HepG2 (cell line): ENCODE measurements around the gene C1QTNF5. TPM values are rescaled to one million over a fixed set of nuclear protein-coding genes. Genes with fewer than 3 reads are reported as not detected.

Experiments
- GATAD1 ChIP-seq: IDR thresholded peaks from 2 replicates; pipeline ENCODE4 v1.6.1; 2016; ENCODE audit warnings: missing genetic modification reagents, missing compliant biosample characterization
- HHEX ChIP-seq: IDR thresholded peaks from 2 replicates; pipeline ENCODE4 v1.6.1; 2016; ENCODE audit warnings: control low read depth
- HOXD1 ChIP-seq: sonication (generic); formaldehyde crosslinking; IDR thresholded peaks from 2 replicates; pipeline ENCODE4 v1.5.0; 2020; ENCODE audit warnings: missing genetic modification reagents
- ISL2 ChIP-seq: sonication (generic); formaldehyde crosslinking; IDR thresholded peaks from 2 replicates; pipeline ENCODE4 v1.5.0; 2020; ENCODE audit warnings: missing genetic modification reagents
- KLF6 ChIP-seq: IDR thresholded peaks from 2 replicates; pipeline ENCODE4 v1.8.0; 2016; ENCODE audit warnings: missing biosample characterization, missing genetic modification reagents
- NFYC ChIP-seq: IDR thresholded peaks from 2 replicates; pipeline ENCODE4 v1.6.1; 2016; ENCODE audit warnings: missing genetic modification reagents, missing compliant biosample characterization
- NR2F1 ChIP-seq, 2 experiments: fragments of 450-650 bp in 1 of 2; formaldehyde crosslinking in 1 of 2; IDR thresholded peaks; 2 replicates each; pipeline versions ENCODE4 v1.5.0 to v1.6.1; 2016 to 2020; ENCODE audit warnings: mild to moderate bottlenecking in 1 of 2, missing compliant biosample characterization in 1 of 2, missing genetic modification reagents in 1 of 2, moderate library complexity in 1 of 2
- PATZ1 ChIP-seq: sonication (generic); formaldehyde crosslinking; IDR thresholded peaks from 2 replicates; pipeline ENCODE4 v1.4.0; 2020; ENCODE audit warnings: missing genetic modification reagents
- PHF21A ChIP-seq: sonication (generic); formaldehyde crosslinking; IDR thresholded peaks from 2 replicates; pipeline ENCODE4 v1.5.0; 2020; ENCODE audit warnings: mild to moderate bottlenecking, missing genetic modification reagents
- SOX13 ChIP-seq, 3 experiments: fragments of 450-650 bp in 1 of 3; sonication (generic) in 1 of 3; formaldehyde crosslinking in 1 of 3; IDR thresholded peaks in 2 of 3; conservative IDR thresholded peaks in 1 of 3; 2 replicates each; pipeline versions ENCODE4 v1.5.0 to v1.6.1; 2016 to 2020; ENCODE audit warnings: antibody characterized with exemption in 1 of 3, mild to moderate bottlenecking in 1 of 3, missing compliant biosample characterization in 1 of 3, missing genetic modification reagents in 1 of 3, moderate library complexity in 1 of 3
- SP1 ChIP-seq, 2 experiments: fragments of 450-650 bp in 1 of 2; sonication (generic) in 1 of 2; formaldehyde crosslinking in 1 of 2; IDR thresholded peaks; 2 replicates each; pipeline versions ENCODE4 v1.4.0 to v1.6.1; 2016 to 2020; ENCODE audit warnings: missing genetic modification reagents in 1 of 2
- SPEN ChIP-seq: sonication (generic); formaldehyde crosslinking; IDR thresholded peaks from 2 replicates; pipeline ENCODE4 v1.5.1; 2020; ENCODE audit warnings: low read depth, mild to moderate bottlenecking, missing genetic modification reagents
- ZBTB20 ChIP-seq: sonication (generic); formaldehyde crosslinking; IDR thresholded peaks from 2 replicates; pipeline ENCODE4 v1.8.1; 2023; ENCODE audit warnings: missing genetic modification reagents, low read depth, mild to moderate bottlenecking, borderline replicate concordance
- ZNF180 ChIP-seq: sonication (generic); formaldehyde crosslinking; IDR thresholded peaks from 2 replicates; pipeline ENCODE4 v1.4.0; 2020; ENCODE audit warnings: low read depth, missing genetic modification reagents, borderline replicate concordance
- ZNF577 ChIP-seq: sonication (generic); formaldehyde crosslinking; IDR thresholded peaks from 2 replicates; pipeline ENCODE4 v1.4.0; 2020; ENCODE audit warnings: mild to moderate bottlenecking, low read depth, missing genetic modification reagents, borderline replicate concordance
- ZNF619 ChIP-seq: sonication (generic); formaldehyde crosslinking; IDR thresholded peaks from 2 replicates; pipeline ENCODE4 v1.4.0; 2020; ENCODE audit warnings: mild to moderate bottlenecking, missing genetic modification reagents
- ZNF780A ChIP-seq: sonication (generic); formaldehyde crosslinking; IDR thresholded peaks from 2 replicates; pipeline ENCODE4 v1.8.0; 2022; ENCODE audit warnings: mild to moderate bottlenecking, missing genetic modification reagents, moderate library complexity
- ZXDC ChIP-seq: sonication (generic); formaldehyde crosslinking; IDR thresholded peaks from 2 replicates; pipeline ENCODE4 v1.5.0; 2020; ENCODE audit warnings: mild to moderate bottlenecking, missing genetic modification reagents
- polyA plus RNA-seq, 8 experiments: library from polyadenylated mRNA; depleted of rRNA in 3 of 8; stranded (reverse) in 7 of 8; unstranded in 1 of 8; fragments of >200 nt; fragmentation: Illumina TruSeq in 4 of 8; extraction: Trizol in 4 of 8; gene quantifications; 2 replicates each; pipeline versions ENCODE4 v1.2.1 to v1.2.3, GENCODE V29; 2011 to 2016; ENCODE audit warnings: low read depth in 4 of 8, missing spikeins in 1 of 8, mixed read lengths in 1 of 8; ENCODE audit not compliant: insufficient read depth in 1 of 8
- total RNA-seq, 5 experiments: library from RNA; depleted of rRNA; stranded (reverse); fragments of >200 nt; fragmentation: Illumina TruSeq; extraction: Trizol; gene quantifications; 2 replicates each; pipeline ENCODE4 v1.2.3, GENCODE V29; 2016; ENCODE audit warnings: low read depth in 1 of 5

Gene C1QTNF5
- total and polyA plus RNA-seq, 2 of the 13 experiments (the other 11 are each of a cell fraction or from before 2014, with no cell fraction given) = 0.86 to 1.2 TPM

- TF ChIP-seq GATAD1 = no peak
- peak; percentile 5; the same call in 1 of the 2 replicates for TF ChIP-seq PATZ1 (CRISPR knock-in tag)
- no peak for TF ChIP-seq KLF6
- TF ChIP-seq SPEN (CRISPR knock-in tag) = no peak
- peak in 1 of 2 experiments; percentile 73; a peak in 2 of 4 replicates for TF ChIP-seq NR2F1 (CRISPR knock-in tag; IDR thresholded peaks at IDR 0.05)
- TF ChIP-seq SP1 (IDR thresholded peaks at IDR 0.05) = no peak
- TF ChIP-seq SP1 (CRISPR knock-in tag; IDR thresholded peaks at IDR 0.05) = no peak
- no peak for TF ChIP-seq ZBTB20 (CRISPR knock-in tag)
- no peak for TF ChIP-seq NFYC
- TF ChIP-seq ZNF180 (CRISPR knock-in tag) = no peak
- TF ChIP-seq ZNF577 (CRISPR knock-in tag) = no peak
- no peak for TF ChIP-seq SOX13 (IDR thresholded peaks at IDR 0.05)
- peak in 1 of 2 experiments; percentile 21; a peak in 1 of 4 replicates for TF ChIP-seq SOX13 (CRISPR knock-in tag; conservative IDR thresholded peaks at IDR 0.05 in 1 of 2, IDR thresholded peaks at IDR 0.05 in 1 of 2)
- TF ChIP-seq ZXDC (CRISPR knock-in tag) = no peak
- no peak for TF ChIP-seq ISL2 (CRISPR knock-in tag)
- no peak for TF ChIP-seq PHF21A
- TF ChIP-seq ZNF619 (CRISPR knock-in tag) = no peak
- no peak for TF ChIP-seq ZNF780A
- no peak for TF ChIP-seq HOXD1 (CRISPR knock-in tag)
- peak; percentile 55; the same call in 1 of the 2 replicates for TF ChIP-seq HHEX (CRISPR knock-in tag)
Measured at GRCh38 chr11:119369132-119369925, 28.6 kb upstream of the C1QTNF5 start (continued).
